Activated naive CD8-positive, alpha-beta T cell treated with anti-CD3 and anti-CD28 coated beads, Interleukin-2, amount 50 U/mL, for 24 hours (primary cell): ENCODE measurements around the gene ATP1A1.

Source experiments
- ATAC-seq: fragments of 150-1000 bp; cut with Tn5 transposase; one replicate; pipeline ENCODE4 v1.10.0; 2021
- DNase-seq: peaks from one replicate; pipeline ENCODE4 v3.0.0; 2021
- H3K27ac Mint-ChIP-seq: one replicate; pipeline ENCODE4 v1.8.0; 2021; ENCODE audit warnings: mild to moderate bottlenecking, mixed read lengths
- H3K27me3 Mint-ChIP-seq: one replicate; pipeline ENCODE4 v1.8.0; 2021; ENCODE audit warnings: mixed read lengths
- H3K36me3 Mint-ChIP-seq: one replicate; pipeline ENCODE4 v1.8.0; 2021; ENCODE audit warnings: low read depth, mixed read lengths
- H3K4me1 Mint-ChIP-seq: one replicate; pipeline ENCODE4 v1.8.0; 2021; ENCODE audit warnings: mixed read lengths
- H3K4me3 Mint-ChIP-seq: one replicate; pipeline ENCODE4 v1.8.0; 2021; ENCODE audit warnings: mild to moderate bottlenecking, moderate library complexity, mixed read lengths
- H3K9me3 Mint-ChIP-seq: one replicate; pipeline ENCODE4 v1.8.0; 2021; ENCODE audit warnings: mixed read lengths

ATP1A1 gene

DNA sequence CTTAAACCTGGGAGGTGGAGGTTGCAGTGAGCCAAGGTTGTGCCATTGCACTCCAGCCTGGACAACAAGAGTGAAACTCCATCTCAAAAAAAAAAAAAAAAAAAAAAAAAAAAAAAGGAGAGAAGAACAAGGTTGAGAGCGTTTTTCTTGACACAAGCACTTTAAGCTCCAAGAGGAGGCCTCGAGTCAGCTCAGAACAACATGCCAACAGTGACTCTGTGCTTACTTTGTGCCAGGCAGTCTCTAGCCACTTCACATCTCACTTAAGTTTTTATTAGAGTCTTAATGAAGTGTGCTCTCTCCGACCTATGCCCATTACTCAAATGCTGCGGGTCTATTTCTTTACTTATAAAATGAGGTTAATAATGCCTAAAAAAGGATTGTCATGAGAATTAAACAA is 13.0 kb downstream of the ATP1A1 start:
- H3K27ac Mint-ChIP-seq: no peak overlapping the region
- peaks cover 62% of the 10 kb centered on the region for H3K4me1 Mint-ChIP-seq
- no peaks in the 10 kb centered on the region for H3K27me3 Mint-ChIP-seq
- DNase-seq (no peak), ATAC-seq (no peak)
- no peaks in the 10 kb centered on the region for H3K9me3 Mint-ChIP-seq
- H3K36me3 Mint-ChIP-seq: peaks cover 61% of the 10 kb centered on the region
- no peak overlapping the region for H3K4me3 Mint-ChIP-seq

DNA sequence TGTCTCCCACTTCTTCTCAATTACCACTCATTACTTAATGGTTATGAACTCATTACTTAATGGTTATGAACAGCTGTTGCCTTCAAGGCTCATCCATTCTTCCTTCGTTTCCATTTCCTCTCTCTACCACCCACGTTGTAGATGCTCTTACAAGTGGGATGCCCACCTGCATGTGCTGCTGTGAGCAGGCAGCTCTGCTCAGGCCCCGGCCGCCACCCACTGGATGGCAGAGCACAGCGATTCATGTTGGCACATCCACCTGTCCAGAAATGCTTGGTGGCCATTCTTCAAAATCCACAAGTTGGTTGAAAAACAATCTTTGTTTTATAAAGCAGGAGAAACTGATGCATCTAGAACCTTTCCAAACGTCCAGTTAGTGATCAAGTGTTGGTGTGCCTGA is 14.5 kb downstream of the ATP1A1 start:
- H3K36me3 Mint-ChIP-seq: peaks cover 68% of the 10 kb centered on the region
- H3K27me3 Mint-ChIP-seq: no peaks in the 10 kb centered on the region
- H3K27ac Mint-ChIP-seq: no peak overlapping the region
- H3K4me3 Mint-ChIP-seq: no peak overlapping the region
- DNase-seq (no peak), ATAC-seq (no peak)
- H3K4me1 Mint-ChIP-seq: peaks cover 50% of the 10 kb centered on the region
- H3K9me3 Mint-ChIP-seq: no peaks in the 10 kb centered on the region

DNA sequence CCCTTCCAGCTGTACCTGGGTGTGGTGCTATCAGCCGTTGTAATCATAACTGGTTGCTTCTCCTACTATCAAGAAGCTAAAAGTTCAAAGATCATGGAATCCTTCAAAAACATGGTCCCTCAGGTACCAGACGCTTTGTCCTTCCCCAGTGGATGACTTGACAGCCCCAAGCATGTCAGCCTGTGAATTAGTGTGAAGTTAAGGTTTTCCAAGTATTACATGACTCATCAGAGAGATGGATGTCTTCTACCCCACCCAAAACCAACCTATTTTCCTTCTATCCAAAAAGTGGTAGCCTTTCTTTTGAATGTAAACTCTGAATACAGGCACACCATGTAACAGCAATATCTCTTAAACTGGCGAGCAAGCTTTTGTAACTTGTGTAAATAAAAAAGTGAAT is 15.1 kb downstream of the ATP1A1 start:
- ATAC-seq: no peak
- Mint-ChIP-seq H3K27ac (peak overlapping the region; percentile 20), H3K36me3 (peaks cover 74% of the 10 kb centered on the region), H3K4me1 (peaks cover 47% of the 10 kb centered on the region), H3K27me3 (no peaks in the 10 kb centered on the region), H3K9me3 (no peaks in the 10 kb centered on the region), H3K4me3 (no peak overlapping the region)
- DNase-seq: no peak

DNA sequence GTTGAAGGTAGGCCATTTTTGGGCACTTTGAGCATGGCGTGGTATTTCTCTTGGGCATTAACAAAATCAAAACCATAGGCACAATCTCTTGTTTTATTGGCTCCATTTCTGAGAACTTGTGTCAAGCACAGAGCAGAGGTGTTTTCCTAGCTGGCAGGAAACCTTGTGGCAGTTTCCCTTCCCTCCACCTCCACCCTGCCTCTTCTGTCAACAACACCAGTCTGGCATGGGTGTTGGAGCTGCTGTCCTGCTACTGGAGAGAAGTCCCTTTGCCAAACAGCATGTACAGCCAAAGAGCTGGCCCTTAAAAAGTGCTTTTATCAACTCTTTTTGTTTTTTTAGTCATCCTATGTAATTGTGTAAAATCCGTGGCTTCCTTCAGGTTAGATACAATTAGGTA is 16.0 kb downstream of the ATP1A1 start:
- Mint-ChIP-seq H3K36me3 (peaks cover 80% of the 10 kb centered on the region), H3K27ac (peak overlapping the region; percentile 20), H3K27me3 (no peaks in the 10 kb centered on the region), H3K4me1 (peaks cover 40% of the 10 kb centered on the region), H3K9me3 (no peaks in the 10 kb centered on the region), H3K4me3 (no peak overlapping the region)
- no peak for ATAC-seq
- no peak for DNase-seq

DNA sequence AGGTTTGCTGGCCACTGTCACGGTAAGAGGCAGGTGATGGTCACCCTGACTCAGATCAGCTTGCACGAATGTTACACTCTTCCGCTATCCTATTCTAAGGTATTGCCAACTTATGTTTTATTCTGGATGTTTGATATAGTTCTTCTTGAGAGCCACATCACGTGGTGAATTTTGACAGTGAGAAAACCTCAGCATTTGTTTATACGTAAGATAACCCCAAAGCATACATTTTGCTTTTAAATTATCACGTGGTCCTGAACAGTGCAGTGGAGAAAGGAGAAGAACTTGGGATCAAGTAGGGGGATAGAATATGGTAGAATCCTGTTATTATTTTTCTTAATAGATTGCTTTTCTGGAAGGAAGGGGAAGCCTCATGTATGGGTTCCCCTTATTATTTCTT is 16.6 kb downstream of the ATP1A1 start:
- Mint-ChIP-seq H3K36me3 (peaks cover 82% of the 10 kb centered on the region), H3K4me1 (peaks cover 38% of the 10 kb centered on the region), H3K27ac (peak overlapping the region; percentile 25)

DNA sequence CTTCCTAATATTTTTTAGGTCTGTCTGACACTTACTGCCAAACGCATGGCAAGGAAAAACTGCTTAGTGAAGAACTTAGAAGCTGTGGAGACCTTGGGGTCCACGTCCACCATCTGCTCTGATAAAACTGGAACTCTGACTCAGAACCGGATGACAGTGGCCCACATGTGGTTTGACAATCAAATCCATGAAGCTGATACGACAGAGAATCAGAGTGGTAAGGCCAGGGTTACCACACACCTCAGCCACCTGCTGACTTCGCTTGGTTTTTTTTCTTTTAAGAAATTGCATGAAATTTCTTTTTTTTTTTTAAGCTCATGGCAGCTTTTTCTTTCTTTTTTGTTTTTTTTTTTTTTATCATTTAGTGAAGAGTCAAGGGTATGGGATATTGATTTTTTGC is 17.2 kb downstream of the ATP1A1 start:
- DNase-seq (peak; percentile 40), ATAC-seq (peak; percentile 93)
- Mint-ChIP-seq H3K4me3 (no peak overlapping the region), H3K36me3 (peaks cover 80% of the 10 kb centered on the region), H3K27ac (no peak overlapping the region), H3K4me1 (peaks cover 38% of the 10 kb centered on the region), H3K9me3 (no peaks in the 10 kb centered on the region), H3K27me3 (no peaks in the 10 kb centered on the region)

More for the DNA sequence above, 16.6 kb downstream of the ATP1A1 start:
- DNase-seq: no peak
- ATAC-seq: no peak
- H3K27me3 Mint-ChIP-seq: no peaks in the 10 kb centered on the region
- no peak overlapping the region for H3K4me3 Mint-ChIP-seq
- H3K9me3 Mint-ChIP-seq: no peaks in the 10 kb centered on the region

DNA sequence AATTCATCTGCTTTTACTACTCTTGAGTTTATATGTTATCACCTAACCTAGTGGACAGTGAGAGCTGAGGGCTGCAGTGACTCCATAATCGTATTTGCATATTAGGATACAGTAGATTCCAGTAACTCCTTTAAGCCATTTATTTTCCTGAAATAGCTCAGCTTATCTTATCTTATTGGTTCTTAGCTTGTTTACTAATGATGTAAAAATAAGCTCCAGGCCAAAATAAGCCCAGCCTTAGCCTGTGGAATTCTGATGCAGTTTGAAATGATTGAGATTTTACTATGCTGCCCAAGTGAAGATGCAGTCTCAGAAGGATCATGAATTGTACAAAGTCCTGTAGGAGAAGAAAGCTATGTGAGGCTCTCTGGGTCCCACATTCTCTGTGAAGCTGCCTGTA is 18.1 kb downstream of the ATP1A1 start:
- ATAC-seq (no peak), DNase-seq (no peak)
- H3K27me3 Mint-ChIP-seq: no peaks in the 10 kb centered on the region
- peaks cover 36% of the 10 kb centered on the region for H3K4me1 Mint-ChIP-seq
- peak overlapping the region; percentile 20 for H3K27ac Mint-ChIP-seq
- H3K4me3 Mint-ChIP-seq: no peak overlapping the region
- H3K36me3 Mint-ChIP-seq: peaks cover 82% of the 10 kb centered on the region
- no peaks in the 10 kb centered on the region for H3K9me3 Mint-ChIP-seq

DNA sequence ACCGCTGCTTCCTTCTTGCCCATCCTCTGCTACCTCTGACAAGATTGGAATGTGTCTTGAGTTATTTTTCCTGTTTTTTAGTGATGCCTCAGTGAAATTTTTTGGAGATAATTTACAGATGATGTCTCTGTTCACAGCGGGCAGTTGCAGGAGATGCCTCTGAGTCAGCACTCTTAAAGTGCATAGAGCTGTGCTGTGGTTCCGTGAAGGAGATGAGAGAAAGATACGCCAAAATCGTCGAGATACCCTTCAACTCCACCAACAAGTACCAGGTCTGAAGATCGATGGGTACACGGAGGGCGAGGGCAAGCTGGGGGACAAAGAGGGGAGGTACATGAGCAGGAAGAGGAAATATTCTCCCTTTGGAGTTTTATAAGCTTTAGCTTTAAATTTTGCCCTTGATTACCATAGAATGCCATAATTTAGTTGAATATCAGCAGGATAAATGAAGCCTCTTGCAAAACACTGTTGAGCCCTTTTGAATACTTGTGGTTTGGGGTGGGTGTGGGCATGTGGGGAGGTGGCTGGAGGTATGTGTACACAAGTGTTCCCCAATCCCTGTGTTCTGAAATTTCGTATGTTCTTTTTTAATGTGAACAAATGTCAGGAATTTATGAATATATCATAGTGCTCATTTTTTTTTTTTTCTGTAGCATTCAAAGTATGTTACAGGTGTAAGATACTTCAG is 19.8 kb downstream of the ATP1A1 start:
- ATAC-seq (no peak), DNase-seq (no peak)
- Mint-ChIP-seq H3K36me3 (peaks cover 87% of the 10 kb centered on the region), H3K27ac (peak overlapping the region; percentile 8), H3K27me3 (no peaks in the 10 kb centered on the region), H3K4me1 (peaks cover 36% of the 10 kb centered on the region), H3K4me3 (no peak overlapping the region), H3K9me3 (no peaks in the 10 kb centered on the region)

DNA sequence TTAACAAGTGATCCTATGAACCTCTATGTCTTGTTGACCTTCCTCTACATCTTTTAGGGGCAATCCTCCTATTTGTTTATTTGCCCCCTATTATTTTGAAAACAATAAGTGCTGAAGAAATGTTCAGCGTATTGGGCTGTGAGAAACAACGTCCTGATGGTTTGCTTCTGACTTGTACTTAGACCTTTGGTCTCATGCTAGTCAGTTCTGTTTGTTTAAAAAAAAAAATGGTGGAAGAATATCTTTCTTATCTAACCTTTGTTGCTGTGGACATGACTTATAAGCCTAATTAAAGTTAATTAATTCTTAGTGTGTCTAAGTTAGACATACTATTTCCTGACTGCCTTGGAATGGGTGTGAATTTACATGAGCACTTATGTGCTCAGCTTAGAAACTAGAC is 20.7 kb downstream of the ATP1A1 start:
- H3K4me1 Mint-ChIP-seq: peaks cover 27% of the 10 kb centered on the region

DNA sequence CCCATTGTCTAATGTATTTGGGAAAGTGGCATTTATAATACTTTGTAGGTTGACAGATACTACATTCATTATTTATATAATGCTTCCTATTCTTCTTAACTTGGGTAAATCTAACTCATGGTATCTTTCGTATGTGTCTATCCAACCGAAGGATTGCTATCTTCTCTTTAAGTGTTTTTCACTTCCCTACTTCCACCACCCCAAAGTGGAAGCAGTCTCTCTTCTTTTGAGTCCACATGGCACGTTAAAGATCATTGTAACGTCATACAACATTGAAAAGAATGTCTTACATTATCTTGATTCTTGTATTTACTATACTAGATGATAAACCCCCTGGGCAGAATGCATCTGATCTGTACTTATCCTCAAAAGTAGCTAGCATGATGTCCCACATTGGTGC is 21.2 kb downstream of the ATP1A1 start:
- Mint-ChIP-seq H3K27ac (peak overlapping the region; percentile 40), H3K4me3 (no peak overlapping the region), H3K9me3 (no peaks in the 10 kb centered on the region), H3K27me3 (no peaks in the 10 kb centered on the region), H3K36me3 (peaks cover 88% of the 10 kb centered on the region), H3K4me1 (peaks cover 23% of the 10 kb centered on the region)
- ATAC-seq: no peak
- DNase-seq: no peak

More for the DNA sequence above, 20.7 kb downstream of the ATP1A1 start:
- Mint-ChIP-seq H3K27ac (no peak overlapping the region), H3K4me3 (no peak overlapping the region), H3K9me3 (no peaks in the 10 kb centered on the region), H3K36me3 (peaks cover 87% of the 10 kb centered on the region), H3K27me3 (no peaks in the 10 kb centered on the region)
- no peak for DNase-seq
- ATAC-seq: no peak

DNA sequence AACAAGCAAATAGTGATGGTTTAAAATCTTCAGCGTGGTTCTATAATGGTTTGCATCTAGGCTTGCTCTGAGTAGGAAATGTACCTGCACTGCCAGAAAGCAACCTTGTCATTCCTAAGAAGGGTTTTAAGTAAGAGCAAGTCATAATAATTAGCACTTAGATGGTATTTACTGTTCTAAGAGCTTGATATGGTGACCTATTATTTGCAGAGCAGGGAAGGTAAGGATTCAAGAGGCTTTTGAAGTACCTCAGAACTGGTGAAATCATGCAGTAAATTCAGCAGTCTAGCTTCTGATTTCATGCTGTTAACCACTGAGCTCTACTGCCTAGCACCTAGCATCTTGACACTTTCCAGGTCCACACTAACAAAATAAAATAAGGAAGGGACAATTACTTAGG is 23.7 kb downstream of the ATP1A1 start:
- ATAC-seq: no peak
- H3K27me3 Mint-ChIP-seq: no peaks in the 10 kb centered on the region
- H3K27ac Mint-ChIP-seq: no peak overlapping the region
- no peak for DNase-seq
- no peak overlapping the region for H3K4me3 Mint-ChIP-seq
- peaks cover 6% of the 10 kb centered on the region for H3K4me1 Mint-ChIP-seq
- H3K36me3 Mint-ChIP-seq: peaks cover 89% of the 10 kb centered on the region
- no peaks in the 10 kb centered on the region for H3K9me3 Mint-ChIP-seq

DNA sequence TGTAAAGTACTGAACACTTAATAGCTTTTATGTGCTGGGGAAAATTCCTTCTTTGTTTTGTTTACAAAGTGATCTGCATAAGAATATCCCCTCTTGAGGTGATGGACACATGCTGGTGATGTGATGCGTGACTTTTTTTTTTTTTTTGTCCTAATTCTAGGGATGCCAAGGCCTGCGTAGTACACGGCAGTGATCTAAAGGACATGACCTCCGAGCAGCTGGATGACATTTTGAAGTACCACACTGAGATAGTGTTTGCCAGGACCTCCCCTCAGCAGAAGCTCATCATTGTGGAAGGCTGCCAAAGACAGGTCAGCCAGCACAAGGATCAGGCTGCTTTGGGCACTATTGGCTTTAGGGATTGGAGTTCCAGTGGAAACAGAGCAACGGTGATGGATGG is 24.7 kb downstream of the ATP1A1 start:
- H3K27ac Mint-ChIP-seq: no peak overlapping the region
- DNase-seq (no peak), ATAC-seq (no peak)
- no peaks in the 10 kb centered on the region for H3K9me3 Mint-ChIP-seq
- peaks cover 1% of the 10 kb centered on the region for H3K4me1 Mint-ChIP-seq
- H3K4me3 Mint-ChIP-seq: no peak overlapping the region
- peaks cover 89% of the 10 kb centered on the region for H3K36me3 Mint-ChIP-seq
- no peaks in the 10 kb centered on the region for H3K27me3 Mint-ChIP-seq

DNA sequence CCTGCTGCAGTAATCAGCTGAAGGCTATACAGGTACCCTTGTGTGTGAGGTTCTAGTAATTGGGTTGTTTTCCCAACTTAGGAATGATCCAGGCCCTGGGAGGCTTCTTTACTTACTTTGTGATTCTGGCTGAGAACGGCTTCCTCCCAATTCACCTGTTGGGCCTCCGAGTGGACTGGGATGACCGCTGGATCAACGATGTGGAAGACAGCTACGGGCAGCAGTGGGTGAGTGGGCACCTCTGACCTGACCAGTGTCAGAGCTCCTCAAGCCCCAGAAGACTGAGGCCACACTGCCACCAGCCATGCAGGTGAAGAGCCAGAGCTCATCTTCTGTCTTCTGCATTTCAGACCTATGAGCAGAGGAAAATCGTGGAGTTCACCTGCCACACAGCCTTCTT is 27.7 kb downstream of the ATP1A1 start:
- H3K36me3 Mint-ChIP-seq: peaks cover 93% of the 10 kb centered on the region
- ATAC-seq (no peak), DNase-seq (no peak)
- no peaks in the 10 kb centered on the region for H3K27me3 Mint-ChIP-seq
- H3K27ac Mint-ChIP-seq: no peak overlapping the region
- H3K9me3 Mint-ChIP-seq: no peaks in the 10 kb centered on the region
- no peaks in the 10 kb centered on the region for H3K4me1 Mint-ChIP-seq
- no peak overlapping the region for H3K4me3 Mint-ChIP-seq

DNA sequence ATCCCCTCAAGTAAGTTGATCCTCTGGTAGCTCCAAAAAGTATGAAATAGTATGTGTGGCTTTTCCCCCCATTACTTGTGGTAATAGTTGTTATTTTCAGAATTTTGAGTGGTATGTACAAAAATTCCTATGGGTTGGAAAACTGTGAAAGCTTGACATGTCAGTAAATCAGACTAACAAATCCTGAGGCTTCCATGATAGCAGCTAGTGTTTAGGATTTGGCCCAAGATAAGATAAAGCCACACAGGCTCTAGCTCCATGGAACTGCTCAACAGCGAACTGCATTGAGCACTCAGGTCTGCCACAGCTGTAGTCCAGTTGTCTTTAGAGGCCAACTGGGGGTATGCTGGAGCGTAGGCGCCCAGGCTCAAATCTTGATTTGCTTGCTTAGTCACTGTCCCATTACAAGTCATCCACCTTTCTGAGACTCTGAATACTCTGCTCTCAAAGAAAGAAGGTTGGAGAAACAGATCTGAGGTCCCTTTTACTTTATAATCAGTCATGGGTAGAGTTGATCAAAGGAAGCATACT is 28.7 kb downstream of the ATP1A1 start:
- H3K9me3 Mint-ChIP-seq: no peaks in the 10 kb centered on the region
- H3K4me1 Mint-ChIP-seq: no peaks in the 10 kb centered on the region
- no peak overlapping the region for H3K4me3 Mint-ChIP-seq
- peaks cover 93% of the 10 kb centered on the region for H3K36me3 Mint-ChIP-seq
- H3K27me3 Mint-ChIP-seq: no peaks in the 10 kb centered on the region
- DNase-seq: no peak
- ATAC-seq: no peak
- H3K27ac Mint-ChIP-seq: peak overlapping the region; percentile 46

DNA sequence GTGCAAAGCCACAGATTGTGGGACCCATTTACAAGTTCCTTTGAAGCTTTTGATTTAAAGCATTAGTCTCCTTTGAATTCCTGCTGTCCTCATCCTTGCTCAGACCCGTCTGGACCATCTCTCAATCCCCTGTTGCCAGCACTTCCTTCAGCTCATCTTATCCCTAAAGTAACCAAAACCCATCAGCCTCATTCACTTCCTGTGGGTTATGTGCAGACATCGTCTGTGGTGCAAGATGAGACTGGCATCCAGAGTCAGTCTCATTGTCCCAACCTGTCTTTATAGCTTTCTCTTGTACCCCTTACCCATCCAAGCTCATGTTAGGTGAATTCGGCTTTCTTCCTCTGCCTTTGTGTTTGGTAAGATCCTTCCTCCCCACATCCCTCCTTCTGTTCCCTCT is 29.3 kb downstream of the ATP1A1 start:
- H3K36me3 Mint-ChIP-seq: peaks cover 91% of the 10 kb centered on the region
- DNase-seq (no peak), ATAC-seq (no peak)
- H3K4me3 Mint-ChIP-seq: no peak overlapping the region
- H3K4me1 Mint-ChIP-seq: no peaks in the 10 kb centered on the region
- H3K27ac Mint-ChIP-seq: peak overlapping the region; percentile 63
- H3K27me3 Mint-ChIP-seq: no peaks in the 10 kb centered on the region
- no peaks in the 10 kb centered on the region for H3K9me3 Mint-ChIP-seq
